HEK293 (cell line): Measurements from ENCODE around the gene CANT1.
A peak's percentile ranks its signal among the peaks of the same experiment; 100 is the strongest.

Source experiments
- BCL11A ChIP-seq: fragments of 450-650 bp; formaldehyde crosslinking; IDR thresholded peaks from 2 replicates; pipeline ENCODE4 v1.5.1; 2016; ENCODE audit warnings: low read depth, missing biosample characterization, missing genetic modification characterization
- GLIS1 ChIP-seq: fragments of 450-650 bp; formaldehyde crosslinking; IDR thresholded peaks from 2 replicates; pipeline ENCODE4 v1.5.1; 2016; ENCODE audit warnings: missing biosample characterization, missing genetic modification characterization
- HOXD13 ChIP-seq: sonication (generic); formaldehyde crosslinking; IDR thresholded peaks from 2 replicates; pipeline ENCODE4 v1.8.0; 2022; ENCODE audit warnings: missing genetic modification reagents, borderline replicate concordance
- OVOL3 ChIP-seq: fragments of 450-650 bp; formaldehyde crosslinking; IDR thresholded peaks from 2 replicates; pipeline ENCODE4 v1.5.1; 2016; ENCODE audit warnings: missing biosample characterization, missing genetic modification characterization
- PRDM10 ChIP-seq: fragments of 450-650 bp; formaldehyde crosslinking; IDR thresholded peaks from 2 replicates; pipeline ENCODE4 v1.5.1; 2016; ENCODE audit warnings: missing biosample characterization, missing genetic modification characterization
- PRDM6 ChIP-seq: fragments of 450-650 bp; formaldehyde crosslinking; IDR thresholded peaks from 2 replicates; pipeline ENCODE4 v1.5.1; 2017; ENCODE audit warnings: missing biosample characterization, missing genetic modification characterization
- SCRT2 ChIP-seq: fragments of 450-650 bp; formaldehyde crosslinking; IDR thresholded peaks from 2 replicates; pipeline ENCODE4 v1.5.1; 2016; ENCODE audit warnings: missing biosample characterization, missing genetic modification characterization
- WT1 ChIP-seq: fragments of 450-650 bp; formaldehyde crosslinking; IDR thresholded peaks from 2 replicates; pipeline ENCODE4 v1.5.1; 2016; ENCODE audit warnings: missing biosample characterization, missing genetic modification characterization
- ZBTB21 ChIP-seq: fragments of 450-650 bp; formaldehyde crosslinking; IDR thresholded peaks from 2 replicates; pipeline ENCODE4 v1.5.1; 2017; ENCODE audit warnings: missing biosample characterization, missing genetic modification characterization
- ZBTB49 ChIP-seq: fragments of 450-650 bp; formaldehyde crosslinking; IDR thresholded peaks from 2 replicates; pipeline ENCODE4 v1.5.1; 2016; ENCODE audit warnings: missing biosample characterization, missing genetic modification characterization, low read depth
- ZEB2 ChIP-seq: fragments of 450-650 bp; formaldehyde crosslinking; IDR thresholded peaks from 2 replicates; pipeline ENCODE4 v1.5.1; 2016; ENCODE audit warnings: missing biosample characterization, missing genetic modification characterization
- ZFHX2 ChIP-seq: fragments of 450-650 bp; formaldehyde crosslinking; conservative IDR thresholded peaks from 2 replicates; pipeline ENCODE4 v1.5.1; 2016; ENCODE audit warnings: missing biosample characterization, missing genetic modification characterization
- ZNF10 ChIP-seq: fragments of 450-650 bp; formaldehyde crosslinking; IDR thresholded peaks from 2 replicates; pipeline ENCODE4 v1.5.1; 2017; ENCODE audit warnings: missing biosample characterization, missing genetic modification characterization
- ZNF112 ChIP-seq: fragments of 450-650 bp; formaldehyde crosslinking; IDR thresholded peaks from 2 replicates; pipeline ENCODE4 v1.5.0; 2017; ENCODE audit warnings: missing biosample characterization, missing genetic modification characterization
- ZNF2 ChIP-seq: fragments of 450-650 bp; formaldehyde crosslinking; IDR thresholded peaks from 2 replicates; pipeline ENCODE4 v1.5.1; 2016; ENCODE audit warnings: missing biosample characterization, missing genetic modification characterization
- ZNF211 ChIP-seq: fragments of 450-650 bp; formaldehyde crosslinking; IDR thresholded peaks from 2 replicates; pipeline ENCODE4 v1.5.1; 2016; ENCODE audit warnings: low read depth, missing biosample characterization, missing genetic modification characterization
- ZNF274 ChIP-seq, 2 experiments: fragments of 200-500 bp in 1 of 2; fragments of 450-650 bp in 1 of 2; sonication (Bioruptor generic) in 1 of 2; formaldehyde crosslinking in 1 of 2; IDR thresholded peaks; 2 replicates each; pipeline versions ENCODE4 v1.5.1 to v1.6.1; 2014 to 2016; ENCODE audit warnings: borderline replicate concordance in 1 of 2, inconsistent platforms in 1 of 2, low read length in 1 of 2, missing biosample characterization in 1 of 2, missing genetic modification characterization in 1 of 2
- ZNF37A ChIP-seq: fragments of 450-650 bp; IDR thresholded peaks from 2 replicates; pipeline ENCODE4 v1.5.1; 2018; ENCODE audit warnings: missing biosample characterization, missing genetic modification characterization
- ZNF404 ChIP-seq: fragments of 450-650 bp; formaldehyde crosslinking; IDR thresholded peaks from 2 replicates; pipeline ENCODE4 v1.5.1; 2017; ENCODE audit warnings: missing biosample characterization, missing genetic modification characterization
- ZNF433 ChIP-seq: fragments of 450-650 bp; formaldehyde crosslinking; IDR thresholded peaks from 2 replicates; pipeline ENCODE4 v1.5.1; 2016; ENCODE audit warnings: missing biosample characterization, missing genetic modification characterization, low read depth
- ZNF529 ChIP-seq: fragments of 450-650 bp; formaldehyde crosslinking; IDR thresholded peaks from 2 replicates; pipeline ENCODE4 v1.5.1; 2017; ENCODE audit warnings: missing genetic modification characterization, missing biosample characterization; ENCODE audit not compliant: insufficient replicate concordance
- ZNF530 ChIP-seq: fragments of 450-650 bp; formaldehyde crosslinking; IDR thresholded peaks from 2 replicates; pipeline ENCODE4 v1.5.1; 2016; ENCODE audit warnings: low read depth, missing biosample characterization, missing genetic modification characterization
- ZNF610 ChIP-seq: fragments of 450-650 bp; formaldehyde crosslinking; IDR thresholded peaks from 2 replicates; pipeline ENCODE4 v1.5.1; 2016; ENCODE audit warnings: missing biosample characterization, missing genetic modification characterization, borderline replicate concordance
- ZNF639 ChIP-seq: fragments of 450-650 bp; formaldehyde crosslinking; IDR thresholded peaks from 2 replicates; pipeline ENCODE4 v1.5.1; 2016; ENCODE audit warnings: missing biosample characterization, missing genetic modification characterization
- ZNF645 ChIP-seq: fragments of 450-650 bp; formaldehyde crosslinking; IDR thresholded peaks from 2 replicates; pipeline ENCODE4; 2016; ENCODE audit warnings: missing biosample characterization, missing genetic modification characterization
- ZNF701 ChIP-seq: fragments of 450-650 bp; formaldehyde crosslinking; IDR thresholded peaks from 2 replicates; pipeline ENCODE4 v1.5.1; 2016; ENCODE audit warnings: missing biosample characterization, missing genetic modification characterization
- ZSCAN16 ChIP-seq: fragments of 450-650 bp; formaldehyde crosslinking; IDR thresholded peaks from 2 replicates; pipeline ENCODE4 v1.5.1; 2016; ENCODE audit warnings: missing biosample characterization, missing genetic modification characterization
- ZSCAN23 ChIP-seq: fragments of 450-650 bp; formaldehyde crosslinking; IDR thresholded peaks from 2 replicates; pipeline ENCODE4 v1.5.1; 2016; ENCODE audit warnings: missing biosample characterization, missing genetic modification characterization

Gene CANT1

GRCh38 chr17:79009397-79010303 lies at the start of gene CANT1 (continued):
- TF ChIP-seq PRDM6 (tag by site-specific recombination) (no peak), OVOL3 (tag by site-specific recombination) (no peak), ZNF112 (no peak), ZSCAN16 (tag by site-specific recombination) (no peak), SCRT2 (tag by site-specific recombination) (no peak), ZNF37A (tag by site-specific recombination) (no peak), ZNF433 (tag by site-specific recombination) (no peak), ZNF529 (tag by site-specific recombination) (no peak), ZNF530 (tag by site-specific recombination) (no peak), ZEB2 (peak; percentile 34; the same call in 1 of the 2 replicates), ZBTB21 (tag by site-specific recombination) (no peak), BCL11A (tag by site-specific recombination) (no peak), WT1 (tag by site-specific recombination) (no peak), ZFHX2 (peak; percentile 29; the same call in 1 of the 2 replicates), ZNF645 (tag by site-specific recombination) (no peak), ZNF274 (IDR thresholded peaks at IDR 0.05; ENCODE audit: low read length) (no peak), ZNF274 (tag by site-specific recombination; IDR thresholded peaks at IDR 0.05; ENCODE audit: borderline replicate concordance) (no peak), ZBTB49 (tag by site-specific recombination) (no peak), ZNF10 (tag by site-specific recombination) (no peak), ZSCAN23 (no peak), ZNF404 (tag by site-specific recombination) (no peak), ZNF211 (no peak), PRDM10 (tag by site-specific recombination) (0 out of 2 replicates have a peak, but pooled peaks have one; percentile 17), GLIS1 (tag by site-specific recombination) (0 out of 2 replicates have a peak, but pooled peaks have one; percentile 6), HOXD13 (no peak), ZNF2 (no peak), ZNF701 (no peak), ZNF610 (tag by site-specific recombination) (peak; percentile 83), ZNF639 (tag by site-specific recombination) (no peak)
